ENCODE measurements around the gene HSFX1.

HSFX1 gene

GRCh38 chrX:149807747-149808458 lies 34.0 kb downstream of the HSFX1 start:
- no peak for DNase-seq (ENCODE audit: low spot score)

GRCh38 chrX:149818652-149819051 lies 44.8 kb downstream of the HSFX1 start:
- DNase-seq (ENCODE audit: low spot score): no peak

GRCh38 chrX:149819371-149819770 lies 45.5 kb downstream of the HSFX1 start:
- no peak for DNase-seq (ENCODE audit: low spot score)

GRCh38 chrX:149825424-149825823 lies 51.6 kb downstream of the HSFX1 start:
- no peak for DNase-seq (ENCODE audit: low spot score)
